Liver (tissue), 9 donors: ENCODE measurements around the gene ZNF618. TPM values are rescaled to one million over a fixed set of nuclear protein-coding genes. Genes with fewer than 3 reads are reported as not detected.

ENCODE experiments used
- DNase-seq: peaks from one replicate; pipeline ENCODE4 v3.0.0-alpha.2; 2017; ENCODE audit warnings: low spot score
- H3K27ac ChIP-seq, 2 donors: one replicate each; pipeline ENCODE4 v1.7.0; 2013; ENCODE audit warnings: inconsistent platforms in 2 of 2, low read length in 2 of 2, control low read depth in 1 of 2, low read depth in 1 of 2, mild to moderate bottlenecking in 1 of 2
- H3K27me3 ChIP-seq, 4 donors: one replicate each; pipeline versions ENCODE4 v1.6.1 to v1.7.0; 2013; ENCODE audit warnings: low read length in 3 of 4, inconsistent platforms in 1 of 4, mild to moderate bottlenecking in 1 of 4, moderate library complexity in 1 of 4; ENCODE audit not compliant: control insufficient read depth in 4 of 4, insufficient read depth in 4 of 4
- H3K36me3 ChIP-seq, 4 donors: one replicate each; pipeline versions ENCODE4 v1.6.1 to v1.7.0; 2013; ENCODE audit warnings: low read length in 3 of 4, mild to moderate bottlenecking in 3 of 4, low read depth in 1 of 4, moderate library complexity in 1 of 4; ENCODE audit not compliant: control insufficient read depth in 4 of 4, insufficient read depth in 3 of 4
- H3K4me1 ChIP-seq, 4 donors: one replicate each; pipeline versions ENCODE4 v1.6.1 to v1.7.0; 2013; ENCODE audit warnings: low read length in 3 of 4, mild to moderate bottlenecking in 3 of 4, moderate library complexity in 1 of 4; ENCODE audit not compliant: control insufficient read depth in 4 of 4, insufficient read depth in 4 of 4
- H3K4me3 ChIP-seq, 3 donors: one replicate each; pipeline versions ENCODE4 v1.6.1 to v1.7.0; 2013; ENCODE audit warnings: low read length in 3 of 3, control low read depth in 1 of 3, low read depth in 1 of 3, mild to moderate bottlenecking in 1 of 3
- H3K9ac ChIP-seq, 2 donors: one replicate each; pipeline ENCODE4 v1.7.0; 2013; ENCODE audit warnings: low read length in 2 of 2, mild to moderate bottlenecking in 2 of 2, moderate library complexity in 2 of 2, control low read depth in 1 of 2, low read depth in 1 of 2
- H3K9me3 ChIP-seq, 4 donors: one replicate each; pipeline versions ENCODE4 v1.6.1 to v1.7.0; 2013; ENCODE audit warnings: low read length in 3 of 4; ENCODE audit not compliant: control insufficient read depth in 4 of 4
- EGR1 ChIP-seq, 2 donors: IDR thresholded peaks; 2 replicates each; pipeline ENCODE4 v1.6.1; 2016 to 2018; ENCODE audit warnings: antibody characterized with exemption in 2 of 2, low read depth in 2 of 2
- FOXA1 ChIP-seq: IDR thresholded peaks from 2 replicates; pipeline ENCODE4 v1.6.1; 2016; ENCODE audit warnings: antibody characterized with exemption
- GABPA ChIP-seq, 2 donors: IDR thresholded peaks in 1 of 2; conservative IDR thresholded peaks in 1 of 2; 2 replicates each; pipeline ENCODE4 v1.6.1; 2016; ENCODE audit warnings: antibody characterized with exemption in 2 of 2, mild to moderate bottlenecking in 1 of 2, moderate library complexity in 1 of 2
- HNF4A ChIP-seq, 2 donors: conservative IDR thresholded peaks; 2 replicates each; pipeline ENCODE4 v1.6.1; 2016; ENCODE audit warnings: antibody characterized with exemption in 2 of 2, mild to moderate bottlenecking in 2 of 2
- HNF4G ChIP-seq: IDR thresholded peaks from 2 replicates; pipeline ENCODE4 v1.6.1; 2016; ENCODE audit warnings: antibody characterized with exemption
- JUND ChIP-seq, 2 donors: IDR thresholded peaks; 2 replicates each; pipeline ENCODE4 v1.6.1; 2016; ENCODE audit warnings: antibody characterized with exemption in 2 of 2
- NR2F2 ChIP-seq: IDR thresholded peaks from 2 replicates; pipeline ENCODE4 v1.6.1; 2016; ENCODE audit warnings: antibody characterized with exemption
- RAD21 ChIP-seq, 2 donors: IDR thresholded peaks; 2 replicates each; pipeline ENCODE4 v1.6.1; 2016; ENCODE audit warnings: antibody characterized with exemption in 2 of 2, mild to moderate bottlenecking in 2 of 2
- RXRA ChIP-seq, 2 donors: IDR thresholded peaks; 2 replicates each; pipeline ENCODE4 v1.6.1; 2017 to 2018; ENCODE audit warnings: antibody characterized with exemption in 2 of 2, mild to moderate bottlenecking in 1 of 2
- SP1 ChIP-seq: IDR thresholded peaks from 2 replicates; pipeline ENCODE4 v1.6.1; 2018; ENCODE audit warnings: antibody characterized with exemption, mild to moderate bottlenecking
- TAF1 ChIP-seq: conservative IDR thresholded peaks from 2 replicates; pipeline ENCODE4 v1.6.1; 2016; ENCODE audit warnings: antibody characterized with exemption, mild to moderate bottlenecking
- YY1 ChIP-seq: IDR thresholded peaks from 2 replicates; pipeline ENCODE4 v1.6.1; 2016; ENCODE audit warnings: antibody characterized with exemption, mild to moderate bottlenecking
- WGBS: extraction: QIAGEN DNeasy Blood & Tissue Kit; methylation state at CpG from one replicate; pipeline ENCODE4 v1.1.7; 2013; 5-methylcytosine and 5-hydroxymethylcytosine counted together
- polyA plus RNA-seq, 2 donors: library from polyadenylated mRNA; stranded (reverse) in 1 of 2; unstranded in 1 of 2; fragments of 200-250 nt in 1 of 2; fragments of >200 nt in 1 of 2; fragmentation: Nextera tagmentation in 1 of 2; extraction: Ambion mirVana in 1 of 2; gene quantifications; one replicate each; pipeline versions ENCODE4 v1.2.1 to v1.2.3, GENCODE V29; 2013 to 2015
- total RNA-seq, 2 donors: library from RNA; depleted of rRNA; stranded (reverse); fragments of >200 nt; gene quantifications; one replicate each; pipeline ENCODE4 v1.2.3, GENCODE V29; 2014
- TF ChIP-seq, protein P1 (sequence below): IDR thresholded peaks from 2 replicates; pipeline ENCODE4 v1.6.1; 2016; ENCODE audit warnings: antibody characterized with exemption, mild to moderate bottlenecking
- TF ChIP-seq, protein P2 (sequence below): IDR thresholded peaks from 2 replicates; pipeline ENCODE4 v1.6.1; 2016; ENCODE audit warnings: antibody characterized with exemption
- TF ChIP-seq, protein P3 (sequence below): IDR thresholded peaks from 2 replicates; pipeline ENCODE4 v1.6.1; 2016; ENCODE audit warnings: antibody characterized with exemption
- TF ChIP-seq, protein P4 (sequence below): IDR thresholded peaks from 2 replicates; pipeline ENCODE4 v1.6.1; 2016; ENCODE audit warnings: antibody characterized with exemption
- TF ChIP-seq, protein P5 (sequence below): fragments of 150-350 bp; IDR thresholded peaks from 2 replicates; pipeline ENCODE4 v1.5.1; 2017; ENCODE audit warnings: improper control_type of control experiment, low read depth, low read length; ENCODE audit not compliant: missing input control
- donor health status: healthy.
- donor health status: healthy.
- donor health status: healthy.
- donor health status: healthy.
- donor health status: healthy.

Gene ZNF618
- total and polyA plus RNA-seq, 4 donors, result 2.2 to 6.5 (median 3.7) TPM

DNA sequence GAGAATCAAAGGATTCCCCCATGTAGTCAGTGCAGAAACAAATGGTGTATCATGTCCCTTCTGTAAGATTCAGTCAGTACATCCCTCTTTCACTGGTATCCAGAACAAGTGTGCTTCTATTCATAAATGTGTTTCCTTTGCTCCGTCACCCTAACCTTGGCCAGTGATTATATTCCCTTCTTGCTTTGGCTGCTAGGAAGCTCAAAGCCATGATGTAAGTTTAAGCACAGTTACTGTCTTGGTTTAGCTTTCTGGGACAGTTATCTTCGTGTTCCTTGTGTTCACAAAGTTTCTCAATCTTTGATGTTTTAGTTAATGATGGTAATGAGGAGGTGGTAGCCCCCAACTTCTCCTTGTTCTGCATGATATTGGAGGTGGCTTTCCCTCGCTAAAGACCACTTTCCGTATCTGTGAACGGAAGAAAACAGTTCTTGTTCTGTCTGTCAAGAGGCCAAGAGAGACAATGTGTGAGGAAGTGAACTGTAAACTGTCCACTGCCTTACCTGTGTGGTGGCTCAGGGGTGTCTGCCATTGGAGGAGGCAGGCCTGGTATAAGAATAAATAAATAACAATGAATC lies 204.2 kb downstream of the ZNF618 start:
- no peaks in the 10 kb centered on the region for H3K9me3 ChIP-seq
- H3K36me3 ChIP-seq, result peaks cover 0 to 5% (median 3%) of the 10 kb centered on the region in 4 donors
- peak overlapping the region; percentile 83 to 87 for H3K27ac ChIP-seq
- WGBS, result 32% methylated on average over 5 of the region's 5 CpGs
- peak overlapping the region in 1 of 2 donors; percentile 38 for H3K9ac ChIP-seq
- H3K4me3 ChIP-seq, result peak overlapping the region in 2 of 3 donors; percentile 8 to 22
- peaks cover 4 to 66% (median 55%) of the 10 kb centered on the region in 4 donors for H3K4me1 ChIP-seq
- DNase-seq, result no peak
- H3K27me3 ChIP-seq, result no peaks in the 10 kb centered on the region
- TF ChIP-seq RXRA (IDR thresholded peaks at IDR 0.05) (no peak), TAF1 (peak; percentile 55), JUND (IDR thresholded peaks at IDR 0.05) (no peak), HNF4A (conservative IDR thresholded peaks at IDR 0.05) (no peak), HNF4G (no peak)
- TF ChIP-seq, protein P1, sequence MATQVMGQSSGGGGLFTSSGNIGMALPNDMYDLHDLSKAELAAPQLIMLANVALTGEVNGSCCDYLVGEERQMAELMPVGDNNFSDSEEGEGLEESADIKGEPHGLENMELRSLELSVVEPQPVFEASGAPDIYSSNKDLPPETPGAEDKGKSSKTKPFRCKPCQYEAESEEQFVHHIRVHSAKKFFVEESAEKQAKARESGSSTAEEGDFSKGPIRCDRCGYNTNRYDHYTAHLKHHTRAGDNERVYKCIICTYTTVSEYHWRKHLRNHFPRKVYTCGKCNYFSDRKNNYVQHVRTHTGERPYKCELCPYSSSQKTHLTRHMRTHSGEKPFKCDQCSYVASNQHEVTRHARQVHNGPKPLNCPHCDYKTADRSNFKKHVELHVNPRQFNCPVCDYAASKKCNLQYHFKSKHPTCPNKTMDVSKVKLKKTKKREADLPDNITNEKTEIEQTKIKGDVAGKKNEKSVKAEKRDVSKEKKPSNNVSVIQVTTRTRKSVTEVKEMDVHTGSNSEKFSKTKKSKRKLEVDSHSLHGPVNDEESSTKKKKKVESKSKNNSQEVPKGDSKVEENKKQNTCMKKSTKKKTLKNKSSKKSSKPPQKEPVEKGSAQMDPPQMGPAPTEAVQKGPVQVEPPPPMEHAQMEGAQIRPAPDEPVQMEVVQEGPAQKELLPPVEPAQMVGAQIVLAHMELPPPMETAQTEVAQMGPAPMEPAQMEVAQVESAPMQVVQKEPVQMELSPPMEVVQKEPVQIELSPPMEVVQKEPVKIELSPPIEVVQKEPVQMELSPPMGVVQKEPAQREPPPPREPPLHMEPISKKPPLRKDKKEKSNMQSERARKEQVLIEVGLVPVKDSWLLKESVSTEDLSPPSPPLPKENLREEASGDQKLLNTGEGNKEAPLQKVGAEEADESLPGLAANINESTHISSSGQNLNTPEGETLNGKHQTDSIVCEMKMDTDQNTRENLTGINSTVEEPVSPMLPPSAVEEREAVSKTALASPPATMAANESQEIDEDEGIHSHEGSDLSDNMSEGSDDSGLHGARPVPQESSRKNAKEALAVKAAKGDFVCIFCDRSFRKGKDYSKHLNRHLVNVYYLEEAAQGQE, result no peak
- TF ChIP-seq, protein P2, sequence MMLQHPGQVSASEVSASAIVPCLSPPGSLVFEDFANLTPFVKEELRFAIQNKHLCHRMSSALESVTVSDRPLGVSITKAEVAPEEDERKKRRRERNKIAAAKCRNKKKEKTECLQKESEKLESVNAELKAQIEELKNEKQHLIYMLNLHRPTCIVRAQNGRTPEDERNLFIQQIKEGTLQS, result no peak
- TF ChIP-seq, protein P3, sequence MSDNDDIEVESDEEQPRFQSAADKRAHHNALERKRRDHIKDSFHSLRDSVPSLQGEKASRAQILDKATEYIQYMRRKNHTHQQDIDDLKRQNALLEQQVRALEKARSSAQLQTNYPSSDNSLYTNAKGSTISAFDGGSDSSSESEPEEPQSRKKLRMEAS, result no peak

DNA sequence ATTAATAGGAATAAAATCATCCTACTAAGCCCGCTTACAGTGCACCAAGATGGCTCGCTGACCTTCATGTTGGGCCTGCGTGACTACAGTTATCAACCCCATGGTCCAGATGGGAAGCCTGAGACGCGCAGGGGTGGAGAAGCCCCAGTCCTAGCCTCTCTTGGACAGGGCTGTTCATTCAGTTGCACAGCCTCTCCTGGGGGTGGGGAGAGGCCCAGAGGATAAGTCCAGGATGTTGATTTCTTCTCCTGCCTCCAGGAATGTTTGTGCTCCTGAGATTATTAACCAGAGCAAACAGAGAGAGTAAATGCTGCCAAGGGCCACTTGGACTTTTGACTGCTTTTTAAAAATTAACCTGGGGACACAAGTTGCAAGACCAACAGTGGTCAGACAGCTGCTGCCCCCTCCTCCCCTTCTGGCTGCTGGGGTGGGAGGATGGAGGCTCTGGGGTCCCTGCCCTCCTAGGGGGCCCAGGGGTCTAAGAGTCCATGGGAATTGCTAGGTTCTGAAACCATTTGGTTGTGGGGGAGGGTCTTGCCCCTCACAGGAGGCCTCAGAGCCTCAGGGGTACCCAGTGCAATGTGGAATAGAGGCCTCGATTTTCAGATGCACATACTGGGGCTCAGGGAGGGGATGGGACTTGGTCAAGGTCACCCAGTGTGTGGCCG lies 204.8 kb downstream of the ZNF618 start:
- Histone ChIP-seq H3K4me3 (peak overlapping the region; percentile 20 to 32 (median 23)), H3K27ac (peak overlapping the region; percentile 83 to 87), H3K36me3 (no peaks in the 10 kb centered on the region), H3K4me1 (peaks cover 4 to 60% (median 49%) of the 10 kb centered on the region in 4 donors), H3K9me3 (no peaks in the 10 kb centered on the region), H3K9ac (no peak overlapping the region), H3K27me3 (no peaks in the 10 kb centered on the region)
- WGBS, result 30% methylated on average over 7 of the region's 7 CpGs
- peak; percentile 58 for DNase-seq
- TF ChIP-seq YY1 (peak; percentile 83), RXRA (IDR thresholded peaks at IDR 0.05) (peak; percentile 87 to 88), GABPA (IDR thresholded peaks at IDR 0.05 in 1 of 2, conservative IDR thresholded peaks at IDR 0.05 in 1 of 2) (peak in 1 of 2 donors; percentile 37), EGR1 (IDR thresholded peaks at IDR 0.05; ENCODE audit: low read depth in 2 of 2) (no peak), HNF4G (peak; percentile 88), HNF4A (conservative IDR thresholded peaks at IDR 0.05) (peak; percentile 87 to 95), JUND (IDR thresholded peaks at IDR 0.05) (peak; percentile 63 to 79), SP1 (peak; percentile 98), FOXA1 (peak; percentile 87), TAF1 (peak; percentile 4), RAD21 (IDR thresholded peaks at IDR 0.05) (peak in 1 of 2 donors; percentile 40), NR2F2 (peak; percentile 41)
- TF ChIP-seq, protein P2, result peak; percentile 48
- TF ChIP-seq, protein P1, result peak; percentile 70
- TF ChIP-seq, protein P4, sequence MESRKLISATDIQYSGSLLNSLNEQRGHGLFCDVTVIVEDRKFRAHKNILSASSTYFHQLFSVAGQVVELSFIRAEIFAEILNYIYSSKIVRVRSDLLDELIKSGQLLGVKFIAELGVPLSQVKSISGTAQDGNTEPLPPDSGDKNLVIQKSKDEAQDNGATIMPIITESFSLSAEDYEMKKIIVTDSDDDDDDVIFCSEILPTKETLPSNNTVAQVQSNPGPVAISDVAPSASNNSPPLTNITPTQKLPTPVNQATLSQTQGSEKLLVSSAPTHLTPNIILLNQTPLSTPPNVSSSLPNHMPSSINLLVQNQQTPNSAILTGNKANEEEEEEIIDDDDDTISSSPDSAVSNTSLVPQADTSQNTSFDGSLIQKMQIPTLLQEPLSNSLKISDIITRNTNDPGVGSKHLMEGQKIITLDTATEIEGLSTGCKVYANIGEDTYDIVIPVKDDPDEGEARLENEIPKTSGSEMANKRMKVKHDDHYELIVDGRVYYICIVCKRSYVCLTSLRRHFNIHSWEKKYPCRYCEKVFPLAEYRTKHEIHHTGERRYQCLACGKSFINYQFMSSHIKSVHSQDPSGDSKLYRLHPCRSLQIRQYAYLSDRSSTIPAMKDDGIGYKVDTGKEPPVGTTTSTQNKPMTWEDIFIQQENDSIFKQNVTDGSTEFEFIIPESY, result peak; percentile 76
- TF ChIP-seq, protein P3, result peak; percentile 93
- TF ChIP-seq, protein P5, sequence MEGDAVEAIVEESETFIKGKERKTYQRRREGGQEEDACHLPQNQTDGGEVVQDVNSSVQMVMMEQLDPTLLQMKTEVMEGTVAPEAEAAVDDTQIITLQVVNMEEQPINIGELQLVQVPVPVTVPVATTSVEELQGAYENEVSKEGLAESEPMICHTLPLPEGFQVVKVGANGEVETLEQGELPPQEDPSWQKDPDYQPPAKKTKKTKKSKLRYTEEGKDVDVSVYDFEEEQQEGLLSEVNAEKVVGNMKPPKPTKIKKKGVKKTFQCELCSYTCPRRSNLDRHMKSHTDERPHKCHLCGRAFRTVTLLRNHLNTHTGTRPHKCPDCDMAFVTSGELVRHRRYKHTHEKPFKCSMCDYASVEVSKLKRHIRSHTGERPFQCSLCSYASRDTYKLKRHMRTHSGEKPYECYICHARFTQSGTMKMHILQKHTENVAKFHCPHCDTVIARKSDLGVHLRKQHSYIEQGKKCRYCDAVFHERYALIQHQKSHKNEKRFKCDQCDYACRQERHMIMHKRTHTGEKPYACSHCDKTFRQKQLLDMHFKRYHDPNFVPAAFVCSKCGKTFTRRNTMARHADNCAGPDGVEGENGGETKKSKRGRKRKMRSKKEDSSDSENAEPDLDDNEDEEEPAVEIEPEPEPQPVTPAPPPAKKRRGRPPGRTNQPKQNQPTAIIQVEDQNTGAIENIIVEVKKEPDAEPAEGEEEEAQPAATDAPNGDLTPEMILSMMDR, result no peak
